PC-3 (cell line): ENCODE measurements around the gene IYD. TPM values are rescaled to one million over a fixed set of nuclear protein-coding genes. Genes with fewer than 3 reads are reported as not detected.

Source experiments
- ATAC-seq: fragments of 200-7000 bp; cut with Tn5 transposase; 2 replicates; pipeline ENCODE4 v1.9.1; 2020; ENCODE audit warnings: mild to moderate bottlenecking, moderate library complexity
- BruUV-seq: library from RNA; stranded (reverse); fragments of 400-500 nt; replicated peaks from 2 replicates; lab custom pipeline; 2021; lab: Mats Ljungman, UMichigan
- CTCF ChIA-PET: fragments of 300-600 bp; sonication (Branson Sonifier 250); formaldehyde crosslinking; loops from one replicate; lab custom pipeline; 2022; ENCODE audit warnings: antibody characterized with exemption; lab: Charles Lee
- POLR2A ChIA-PET: fragments of 300-600 bp; sonication (Branson Sonifier 250); formaldehyde crosslinking; loops from one replicate; lab custom pipeline; 2022; ENCODE audit warnings: antibody characterized with exemption; ENCODE audit not compliant: unreplicated experiment; lab: Charles Lee
- DNase-seq: peaks from one replicate; pipeline ENCODE4 v3.0.0-alpha.2; 2015
- H2AFZ ChIP-seq: fragments of 300-600 bp; sonication (generic); 2 replicates; pipeline ENCODE4 v1.6.0; 2016; ENCODE audit warnings: antibody characterized with exemption, low read length
- H3F3A ChIP-seq: fragments of 300-600 bp; sonication (generic); one replicate; pipeline ENCODE4 v1.6.0; 2017; ENCODE audit warnings: antibody characterized with exemption, low read length, control low read depth, mild to moderate bottlenecking; ENCODE audit not compliant: unreplicated experiment
- H3K27ac ChIP-seq: fragments of 300-600 bp; sonication (generic); 2 replicates; pipeline ENCODE4 v1.5.1; 2016; ENCODE audit warnings: mild to moderate bottlenecking, low read length
- H3K27me3 ChIP-seq: fragments of 300-600 bp; sonication (generic); 2 replicates; pipeline ENCODE4 v1.6.1; 2016; ENCODE audit warnings: low read length, mixed read lengths
- H3K36me3 ChIP-seq: fragments of 300-600 bp; sonication (generic); 2 replicates; pipeline ENCODE4 v1.6.1; 2016; ENCODE audit warnings: low read depth, mixed run types, low read length, mixed read lengths
- H3K4me1 ChIP-seq: fragments of 300-600 bp; sonication (generic); 2 replicates; pipeline ENCODE4 v1.5.1; 2016; ENCODE audit warnings: low read length; ENCODE audit not compliant: insufficient read depth
- H3K4me2 ChIP-seq: fragments of 300-600 bp; sonication (generic); 2 replicates; pipeline ENCODE4 v1.6.0; 2016; ENCODE audit warnings: low read length
- H3K4me3 ChIP-seq: fragments of 300-600 bp; sonication (generic); 2 replicates; pipeline ENCODE4 v1.5.1; 2016; ENCODE audit warnings: mild to moderate bottlenecking, low read length, mixed read lengths
- H3K79me2 ChIP-seq: fragments of 300-600 bp; sonication (generic); 2 replicates; pipeline ENCODE4 v1.6.1; 2017; ENCODE audit warnings: low read length, mixed read lengths
- H3K9ac ChIP-seq: fragments of 300-600 bp; sonication (generic); 2 replicates; pipeline ENCODE4 v1.6.0; 2016; ENCODE audit warnings: mild to moderate bottlenecking, low read length
- H3K9me2 ChIP-seq: fragments of 300-600 bp; sonication (generic); replicated peaks from 2 replicates; pipeline ENCODE4 v1.6.1; 2016; ENCODE audit warnings: mixed run types, low read length, mixed read lengths
- H3K9me3 ChIP-seq: fragments of 300-600 bp; sonication (generic); 2 replicates; pipeline ENCODE4 v1.6.1; 2016; ENCODE audit warnings: low read length, mixed read lengths
- H4K20me1 ChIP-seq: fragments of 300-600 bp; sonication (generic); 2 replicates; pipeline ENCODE4 v1.6.1; 2016; ENCODE audit warnings: low read length, mixed read lengths
- CTCF ChIP-seq: fragments of 300-600 bp; sonication (generic); conservative IDR thresholded peaks from 2 replicates; pipeline ENCODE4 v1.5.1; 2017; ENCODE audit warnings: antibody characterized with exemption, low read depth, mild to moderate bottlenecking, low read length
- EZH2 ChIP-seq: fragments of 300-600 bp; sonication (generic); IDR thresholded peaks from one replicate; pipeline ENCODE4 v1.6.1; 2017; ENCODE audit warnings: antibody characterized with exemption, mild to moderate bottlenecking, low read length; ENCODE audit not compliant: unreplicated experiment
- EZH2phosphoT487 ChIP-seq: fragments of 300-600 bp; sonication (generic); IDR thresholded peaks from 2 replicates; pipeline ENCODE4 v1.6.1; 2018; ENCODE audit warnings: mild to moderate bottlenecking, antibody characterized with exemption, low read length, borderline replicate concordance
- intact Hi-C: fragments of 100-400 bp; cut with micrococcal nuclease; formaldehyde crosslinking; loops from 2 replicates; pipeline ENCODE4 v1.9.0; 2023
- total RNA-seq: library from RNA; depleted of rRNA; stranded (reverse); fragments of >200 nt; gene quantifications from 2 replicates; pipeline ENCODE4 v1.2.3, GENCODE V29; 2014

IYD gene
- total RNA-seq, 1 experiment from 2014 or later: 0.04 TPM

GRCh38 chr6:150345781-150346180 is 23.0 kb upstream of the IYD start:
- ChIA-PET CTCF (no interaction called here), POLR2A (no interaction called here)
- H3K4me2 ChIP-seq: peak overlapping the region; percentile 39
- no peaks in the 10 kb centered on the region for H4K20me1 ChIP-seq
- H3K4me1 ChIP-seq: peaks cover 15% of the 10 kb centered on the region; the same call in 1 of the 2 replicates
- H3K9me2 ChIP-seq: no peaks in the 10 kb centered on the region
- H2AFZ ChIP-seq: no peak overlapping the region
- no peaks in the 10 kb centered on the region for H3K79me2 ChIP-seq
- no peaks in the 10 kb centered on the region for H3K27me3 ChIP-seq
- DNase-seq (peak; percentile 71), ATAC-seq (no peak)
- intact Hi-C loops: no loop called here
- H3K36me3 ChIP-seq: no peaks in the 10 kb centered on the region
- H3K27ac ChIP-seq: peak overlapping the region; percentile 53
- H3K4me3 ChIP-seq: no peak overlapping the region
- no peaks in the 10 kb centered on the region for H3F3A ChIP-seq
- H3K9ac ChIP-seq: no peak overlapping the region
- no peaks in the 10 kb centered on the region for H3K9me3 ChIP-seq
- TF ChIP-seq EZH2phosphoT487 (no peak), CTCF (no peak), EZH2 (no peak)
- no TSS peak for BruUV-seq

GRCh38 chr6:150346346-150346745 is 22.5 kb upstream of the IYD start:
- Histone ChIP-seq H3K27me3 (no peaks in the 10 kb centered on the region), H3K4me1 (peaks cover 15% of the 10 kb centered on the region; the same call in 1 of the 2 replicates), H3K4me3 (no peak overlapping the region), H3K9me2 (no peaks in the 10 kb centered on the region), H3F3A (no peaks in the 10 kb centered on the region), H3K27ac (peak overlapping the region; percentile 53), H4K20me1 (no peaks in the 10 kb centered on the region), H3K4me2 (peak overlapping the region; percentile 39; the same call in 1 of the 2 replicates), H2AFZ (no peak overlapping the region), H3K79me2 (no peaks in the 10 kb centered on the region), H3K36me3 (no peaks in the 10 kb centered on the region), H3K9ac (no peak overlapping the region), H3K9me3 (no peaks in the 10 kb centered on the region)
- CTCF ChIA-PET: no interaction called here
- TF ChIP-seq CTCF (no peak), EZH2 (no peak), EZH2phosphoT487 (no peak)
- intact Hi-C loops: no loop called here
- ATAC-seq (no peak), DNase-seq (peak; percentile 21)
- POLR2A ChIA-PET: no interaction called here
- BruUV-seq: no TSS peak

- ATAC-seq (no peak), DNase-seq (no peak)
- Histone ChIP-seq H3K9ac (no peak overlapping the region), H3K4me3 (no peak overlapping the region), H3K4me2 (no peak overlapping the region), H3K4me1 (peaks cover 19% of the 10 kb centered on the region; the same call in 1 of the 2 replicates), H3K9me3 (no peaks in the 10 kb centered on the region), H3F3A (no peaks in the 10 kb centered on the region), H2AFZ (no peak overlapping the region), H3K79me2 (no peaks in the 10 kb centered on the region), H3K36me3 (no peaks in the 10 kb centered on the region), H3K27ac (no peak overlapping the region), H3K27me3 (no peaks in the 10 kb centered on the region), H4K20me1 (no peaks in the 10 kb centered on the region), H3K9me2 (no peaks in the 10 kb centered on the region)
- ChIA-PET CTCF (no interaction called here), POLR2A (no interaction called here)
- TF ChIP-seq CTCF: no peak
- TF ChIP-seq EZH2: no peak
- TF ChIP-seq EZH2phosphoT487: no peak
- intact Hi-C loops: no loop called here
- no TSS peak for BruUV-seq
These were observed 21.0 kb upstream of the IYD start for GRCh38 chr6:150347845-150348244.
